WTC11 (cell line): Measurements from ENCODE around the gene BCOR.

Experiments used
- CREB1 ChIP-seq: sonication (generic); formaldehyde crosslinking; IDR thresholded peaks from 2 replicates; pipeline ENCODE4 v1.8.0; 2023; ENCODE audit warnings: mild to moderate bottlenecking, missing genetic modification reagents
- ELF4 ChIP-seq: sonication (generic); formaldehyde crosslinking; IDR thresholded peaks from 2 replicates; pipeline ENCODE4 v1.8.1; 2022; ENCODE audit warnings: low read depth, mild to moderate bottlenecking, moderate library complexity, missing genetic modification reagents
- FOXJ3 ChIP-seq: sonication (generic); formaldehyde crosslinking; IDR thresholded peaks from 2 replicates; pipeline ENCODE4 v1.9.0; 2021; ENCODE audit warnings: missing genetic modification reagents, mild to moderate bottlenecking, borderline replicate concordance
- FOXP1 ChIP-seq: sonication (generic); formaldehyde crosslinking; IDR thresholded peaks from 2 replicates; pipeline ENCODE4 v1.8.0; 2022; ENCODE audit warnings: missing genetic modification reagents, mild to moderate bottlenecking, moderate library complexity, borderline replicate concordance
- MYBL2 ChIP-seq: sonication (generic); formaldehyde crosslinking; IDR thresholded peaks from 2 replicates; pipeline ENCODE4 v1.8.1; 2023; ENCODE audit warnings: mild to moderate bottlenecking, moderate library complexity, missing genetic modification reagents
- NR3C1 ChIP-seq: sonication (generic); formaldehyde crosslinking; conservative IDR thresholded peaks from 2 replicates; pipeline ENCODE4 v1.8.1; 2023; ENCODE audit warnings: low read depth, mild to moderate bottlenecking, missing genetic modification reagents
- TCF7 ChIP-seq: sonication (generic); formaldehyde crosslinking; IDR thresholded peaks from 2 replicates; pipeline ENCODE4 v1.8.0; 2022; ENCODE audit warnings: mild to moderate bottlenecking, low read depth, missing genetic modification reagents, moderate library complexity
- TF ChIP-seq, protein P1 (sequence below): fragments of 200-600 bp; IDR thresholded peaks from 2 replicates; pipeline ENCODE4 v1.8.0; 2022; ENCODE audit warnings: antibody characterized with exemption
- TF ChIP-seq, protein P2 (sequence below): sonication (generic); formaldehyde crosslinking; IDR thresholded peaks from 2 replicates; pipeline ENCODE4 v1.8.0; 2022; ENCODE audit warnings: mild to moderate bottlenecking, missing genetic modification reagents
- TF ChIP-seq, protein P3 (sequence below): sonication (generic); formaldehyde crosslinking; IDR thresholded peaks from 2 replicates; pipeline ENCODE4 v1.8.0; 2022; ENCODE audit warnings: mild to moderate bottlenecking, missing genetic modification reagents
- TF ChIP-seq, protein P4 (sequence below): sonication (generic); formaldehyde crosslinking; IDR thresholded peaks from 2 replicates; pipeline ENCODE4 v1.8.1; 2023; ENCODE audit warnings: mild to moderate bottlenecking, moderate library complexity, missing genetic modification reagents

DNA sequence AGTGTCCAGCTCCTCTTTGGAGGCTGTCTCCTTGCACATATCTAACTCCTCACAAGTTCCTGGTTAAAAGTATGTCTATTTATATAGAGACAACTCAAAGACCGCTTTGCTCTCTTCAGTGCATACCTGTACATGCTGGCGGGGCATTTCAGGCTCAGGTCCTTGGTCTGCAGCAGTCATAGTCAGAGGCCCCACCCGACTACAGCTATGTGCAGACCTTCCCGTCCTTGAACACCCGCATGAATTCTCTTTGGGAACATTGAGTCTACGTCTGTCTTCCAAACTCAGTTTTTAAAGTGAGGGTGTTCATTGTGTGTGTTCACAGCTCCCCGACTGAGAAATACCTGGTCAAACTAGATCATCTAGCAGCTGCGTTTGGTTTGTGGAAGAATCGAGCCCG, 4.2 kb downstream of the BCOR start:
- TF ChIP-seq ELF4 (CRISPR knock-in tag) (no peak), FOXJ3 (CRISPR knock-in tag) (no peak), TCF7 (CRISPR knock-in tag) (no peak), FOXP1 (no peak), NR3C1 (CRISPR knock-in tag) (no peak), MYBL2 (CRISPR knock-in tag) (no peak), CREB1 (CRISPR knock-in tag) (no peak)
- TF ChIP-seq, protein P1, sequence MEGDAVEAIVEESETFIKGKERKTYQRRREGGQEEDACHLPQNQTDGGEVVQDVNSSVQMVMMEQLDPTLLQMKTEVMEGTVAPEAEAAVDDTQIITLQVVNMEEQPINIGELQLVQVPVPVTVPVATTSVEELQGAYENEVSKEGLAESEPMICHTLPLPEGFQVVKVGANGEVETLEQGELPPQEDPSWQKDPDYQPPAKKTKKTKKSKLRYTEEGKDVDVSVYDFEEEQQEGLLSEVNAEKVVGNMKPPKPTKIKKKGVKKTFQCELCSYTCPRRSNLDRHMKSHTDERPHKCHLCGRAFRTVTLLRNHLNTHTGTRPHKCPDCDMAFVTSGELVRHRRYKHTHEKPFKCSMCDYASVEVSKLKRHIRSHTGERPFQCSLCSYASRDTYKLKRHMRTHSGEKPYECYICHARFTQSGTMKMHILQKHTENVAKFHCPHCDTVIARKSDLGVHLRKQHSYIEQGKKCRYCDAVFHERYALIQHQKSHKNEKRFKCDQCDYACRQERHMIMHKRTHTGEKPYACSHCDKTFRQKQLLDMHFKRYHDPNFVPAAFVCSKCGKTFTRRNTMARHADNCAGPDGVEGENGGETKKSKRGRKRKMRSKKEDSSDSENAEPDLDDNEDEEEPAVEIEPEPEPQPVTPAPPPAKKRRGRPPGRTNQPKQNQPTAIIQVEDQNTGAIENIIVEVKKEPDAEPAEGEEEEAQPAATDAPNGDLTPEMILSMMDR: no peak
- TF ChIP-seq, protein P2, sequence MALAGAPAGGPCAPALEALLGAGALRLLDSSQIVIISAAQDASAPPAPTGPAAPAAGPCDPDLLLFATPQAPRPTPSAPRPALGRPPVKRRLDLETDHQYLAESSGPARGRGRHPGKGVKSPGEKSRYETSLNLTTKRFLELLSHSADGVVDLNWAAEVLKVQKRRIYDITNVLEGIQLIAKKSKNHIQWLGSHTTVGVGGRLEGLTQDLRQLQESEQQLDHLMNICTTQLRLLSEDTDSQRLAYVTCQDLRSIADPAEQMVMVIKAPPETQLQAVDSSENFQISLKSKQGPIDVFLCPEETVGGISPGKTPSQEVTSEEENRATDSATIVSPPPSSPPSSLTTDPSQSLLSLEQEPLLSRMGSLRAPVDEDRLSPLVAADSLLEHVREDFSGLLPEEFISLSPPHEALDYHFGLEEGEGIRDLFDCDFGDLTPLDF (CRISPR knock-in tag): no peak
- TF ChIP-seq, protein P3, sequence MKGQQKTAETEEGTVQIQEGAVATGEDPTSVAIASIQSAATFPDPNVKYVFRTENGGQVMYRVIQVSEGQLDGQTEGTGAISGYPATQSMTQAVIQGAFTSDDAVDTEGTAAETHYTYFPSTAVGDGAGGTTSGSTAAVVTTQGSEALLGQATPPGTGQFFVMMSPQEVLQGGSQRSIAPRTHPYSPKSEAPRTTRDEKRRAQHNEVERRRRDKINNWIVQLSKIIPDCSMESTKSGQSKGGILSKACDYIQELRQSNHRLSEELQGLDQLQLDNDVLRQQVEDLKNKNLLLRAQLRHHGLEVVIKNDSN: no peak
- TF ChIP-seq, protein P4, sequence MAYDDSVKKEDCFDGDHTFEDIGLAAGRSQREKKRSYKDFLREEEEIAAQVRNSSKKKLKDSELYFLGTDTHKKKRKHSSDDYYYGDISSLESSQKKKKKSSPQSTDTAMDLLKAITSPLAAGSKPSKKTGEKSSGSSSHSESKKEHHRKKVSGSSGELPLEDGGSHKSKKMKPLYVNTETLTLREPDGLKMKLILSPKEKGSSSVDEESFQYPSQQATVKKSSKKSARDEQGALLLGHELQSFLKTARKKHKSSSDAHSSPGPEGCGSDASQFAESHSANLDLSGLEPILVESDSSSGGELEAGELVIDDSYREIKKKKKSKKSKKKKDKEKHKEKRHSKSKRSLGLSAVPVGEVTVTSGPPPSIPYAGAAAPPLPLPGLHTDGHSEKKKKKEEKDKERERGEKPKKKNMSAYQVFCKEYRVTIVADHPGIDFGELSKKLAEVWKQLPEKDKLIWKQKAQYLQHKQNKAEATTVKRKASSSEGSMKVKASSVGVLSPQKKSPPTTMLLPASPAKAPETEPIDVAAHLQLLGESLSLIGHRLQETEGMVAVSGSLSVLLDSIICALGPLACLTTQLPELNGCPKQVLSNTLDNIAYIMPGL: no peak
